IMR-90 (cell line): Measurements from ENCODE around the gene PSMD11. TPM values are rescaled to one million over a fixed set of nuclear protein-coding genes. Genes with fewer than 3 reads are reported as not detected.

Source experiments
- ATAC-seq: fragments of 200-7000 bp; cut with Tn5 transposase; 2 replicates; pipeline ENCODE4 v1.9.1; 2020; ENCODE audit warnings: low read depth, mild to moderate bottlenecking, moderate library complexity
- BruUV-seq: library from RNA; stranded (reverse); fragments of 400-500 nt; replicated peaks from 2 replicates; lab custom pipeline; 2021; lab: Mats Ljungman, UMichigan
- CTCF ChIA-PET: fragments of 300-600 bp; formaldehyde crosslinking; extraction: SDS; loops from one replicate; lab custom pipeline; 2021; ENCODE audit warnings: antibody characterized with exemption; lab: Yijun Ruan, JAX
- POLR2A ChIA-PET: fragments of 300-600 bp; sonication (Branson Sonifier 250); formaldehyde crosslinking; loops from one replicate; lab custom pipeline; 2022; ENCODE audit warnings: antibody characterized with exemption; ENCODE audit not compliant: unreplicated experiment; lab: Charles Lee
- DNase-seq: peaks from one replicate; pipeline ENCODE4 v3.0.0; 2013
- H2AFZ ChIP-seq: replicated peaks from 2 replicates; pipeline ENCODE3; 2013; ENCODE audit warnings: low read length, mild to moderate bottlenecking; ENCODE audit not compliant: poor library complexity
- H2AK5ac ChIP-seq: 2 replicates; pipeline ENCODE4 v1.6.1; 2013; ENCODE audit warnings: low read depth, low read length, inconsistent platforms
- H2AK9ac ChIP-seq: replicated peaks from 2 replicates; pipeline ENCODE3; 2013; ENCODE audit warnings: mild to moderate bottlenecking, low read depth, low read length, moderate library complexity; ENCODE audit not compliant: poor library complexity
- H2BK120ac ChIP-seq: 2 replicates; pipeline ENCODE4 v1.6.1; 2013; ENCODE audit warnings: low read depth, low read length, inconsistent platforms
- H2BK15ac ChIP-seq: 3 replicates; pipeline ENCODE4 v1.6.1; 2013; ENCODE audit warnings: low read depth, low read length, inconsistent platforms
- H2BK20ac ChIP-seq: 2 replicates; pipeline ENCODE4 v1.6.1; 2013; ENCODE audit warnings: low read depth, mild to moderate bottlenecking, inconsistent platforms, low read length, moderate library complexity
- H2BK5ac ChIP-seq: 2 replicates; pipeline ENCODE4 v1.6.1; 2013; ENCODE audit warnings: mild to moderate bottlenecking, low read depth, low read length, inconsistent platforms; ENCODE audit not compliant: poor library complexity, severe bottlenecking
- H3K14ac ChIP-seq: replicated peaks from 2 replicates; pipeline ENCODE4 v1.6.1; 2013; ENCODE audit warnings: low read depth, low read length, inconsistent platforms
- H3K18ac ChIP-seq: 2 replicates; pipeline ENCODE4 v1.6.1; 2013; ENCODE audit warnings: low read depth, low read length, control low read depth
- H3K23ac ChIP-seq: 2 replicates; pipeline ENCODE4 v1.6.1; 2013; ENCODE audit warnings: low read depth, low read length, inconsistent platforms
- H3K27ac ChIP-seq: 2 replicates; pipeline ENCODE4 v1.5.1; 2013; ENCODE audit warnings: mild to moderate bottlenecking, control low read depth, low read length; ENCODE audit not compliant: insufficient read depth
- H3K27me3 ChIP-seq: 2 replicates; pipeline ENCODE4 v1.6.1; 2013; ENCODE audit warnings: low read length; ENCODE audit not compliant: control insufficient read depth, insufficient read depth
- H3K36me3 ChIP-seq: 2 replicates; pipeline ENCODE4 v1.6.1; 2013; ENCODE audit warnings: low read length, mixed read lengths; ENCODE audit not compliant: control insufficient read depth, insufficient read depth
- H3K4ac ChIP-seq: 2 replicates; pipeline ENCODE4 v1.6.1; 2013; ENCODE audit warnings: low read depth, low read length, inconsistent platforms
- H3K4me1 ChIP-seq: 2 replicates; pipeline ENCODE4 v1.6.1; 2013; ENCODE audit warnings: low read length, mixed read lengths; ENCODE audit not compliant: control insufficient read depth, insufficient read depth
- H3K4me2 ChIP-seq: 2 replicates; pipeline ENCODE4 v1.6.1; 2013; ENCODE audit warnings: low read depth, mild to moderate bottlenecking, control low read depth, low read length, moderate library complexity
- H3K4me3 ChIP-seq: 2 replicates; pipeline ENCODE4 v1.5.1; 2013; ENCODE audit warnings: low read depth, mild to moderate bottlenecking, control low read depth, low read length, moderate library complexity; ENCODE audit not compliant: insufficient read depth
- H3K56ac ChIP-seq: 2 replicates; pipeline ENCODE4 v1.6.1; 2013; ENCODE audit warnings: low read length, inconsistent platforms; ENCODE audit not compliant: insufficient read depth; ENCODE audit errors: extremely low read depth
- H3K79me1 ChIP-seq, 2 experiments: 2 replicates each; pipeline ENCODE4 v1.6.1; 2013; ENCODE audit warnings: low read length in 2 of 2, inconsistent platforms in 1 of 2, low read depth in 1 of 2
- H3K9ac ChIP-seq: 2 replicates; pipeline ENCODE4 v1.6.1; 2013; ENCODE audit warnings: low read depth, low read length, control low read depth
- H3K9me1 ChIP-seq: 2 replicates; pipeline ENCODE4 v1.6.1; 2013; ENCODE audit warnings: low read length, inconsistent platforms; ENCODE audit not compliant: insufficient read depth
- H3K9me3 ChIP-seq: 2 replicates; pipeline ENCODE4 v1.6.1; 2013; ENCODE audit warnings: low read length; ENCODE audit not compliant: control insufficient read depth, insufficient read depth
- H4K20me1 ChIP-seq: 2 replicates; pipeline ENCODE4 v1.6.1; 2013; ENCODE audit warnings: low read length, inconsistent platforms; ENCODE audit not compliant: insufficient read depth
- H4K5ac ChIP-seq: 2 replicates; pipeline ENCODE4 v1.6.1; 2013; ENCODE audit warnings: mild to moderate bottlenecking, low read depth, low read length, control low read depth
- H4K8ac ChIP-seq, 2 experiments: 2 replicates each; pipeline ENCODE4 v1.6.1; 2013; ENCODE audit warnings: low read depth in 2 of 2, low read length in 2 of 2, control low read depth in 1 of 2, inconsistent platforms in 1 of 2
- H4K91ac ChIP-seq: 2 replicates; pipeline ENCODE4 v1.6.1; 2013; ENCODE audit warnings: low read depth, low read length, inconsistent platforms; ENCODE audit not compliant: insufficient read depth
- CEBPB ChIP-seq: IDR thresholded peaks from 2 replicates; pipeline ENCODE4 v1.6.1; 2012; ENCODE audit warnings: low read depth, low read length, improper control_type of control experiment
- CHD1 ChIP-seq: IDR thresholded peaks from 2 replicates; pipeline ENCODE4 v1.6.1; 2012; ENCODE audit warnings: low read depth, low read length, improper control_type of control experiment
- FOS ChIP-seq: fragments of 150-350 bp; IDR thresholded peaks from 2 replicates; pipeline ENCODE4 v1.6.1; 2016; ENCODE audit warnings: low read depth, low read length
- MAFK ChIP-seq: IDR thresholded peaks from 2 replicates; pipeline ENCODE4 v1.6.1; 2012; ENCODE audit warnings: low read depth, low read length, improper control_type of control experiment
- MAZ ChIP-seq: IDR thresholded peaks from 2 replicates; pipeline ENCODE4 v1.6.1; 2012; ENCODE audit warnings: low read depth, mild to moderate bottlenecking, low read length, improper control_type of control experiment, moderate library complexity, borderline replicate concordance
- MXI1 ChIP-seq: IDR thresholded peaks from 2 replicates; pipeline ENCODE4 v1.6.1; 2012; ENCODE audit warnings: low read depth, mild to moderate bottlenecking, low read length, moderate library complexity, borderline replicate concordance
- POLR2A ChIP-seq: IDR thresholded peaks from 2 replicates; pipeline ENCODE4 v1.6.1; 2012; ENCODE audit warnings: mild to moderate bottlenecking, low read depth, low read length
- RAD21 ChIP-seq: IDR thresholded peaks from 2 replicates; pipeline ENCODE4 v1.6.1; 2012; ENCODE audit warnings: low read length, improper control_type of control experiment
- RCOR1 ChIP-seq: IDR thresholded peaks from 2 replicates; pipeline ENCODE4 v1.6.1; 2012; ENCODE audit warnings: mild to moderate bottlenecking, low read length, improper control_type of control experiment; ENCODE audit not compliant: insufficient replicate concordance
- RFX5 ChIP-seq: IDR thresholded peaks from 2 replicates; pipeline ENCODE4 v1.8.0; 2012; ENCODE audit warnings: low read depth, mild to moderate bottlenecking, low read length, moderate library complexity
- SMC3 ChIP-seq: fragments of 150-350 bp; IDR thresholded peaks from 2 replicates; pipeline ENCODE4 v1.6.1; 2016; ENCODE audit warnings: low read depth, mild to moderate bottlenecking, antibody characterized with exemption, low read length, moderate library complexity
- WGBS, 2 experiments: methylation state at CpG; one replicate each; pipeline versions ENCODE4 v1.1.5 to v1.1.7; 2013; ENCODE audit warnings: missing lambda C conversion rate in 2 of 2; ENCODE audit not compliant: insufficient read length in 1 of 2; ENCODE audit errors: extremely low coverage in 2 of 2; 5-methylcytosine and 5-hydroxymethylcytosine counted together
- dilution Hi-C: fragments of 300-500 bp; cut with HindIII; formaldehyde crosslinking; loops from one replicate; pipeline ENCODE4 v1.14.3; 2018; ENCODE audit warnings: low sequenced_read_pairs; ENCODE audit not compliant: unreplicated experiment
- in situ Hi-C: fragments of 300-500 bp; cut with MboI; formaldehyde crosslinking; loops from 3 replicates; pipeline ENCODE4 v1.14.3; 2019; ENCODE audit warnings: low sequenced_read_pairs, inconsistent platforms, mixed read lengths
- intact Hi-C: fragments of 100-400 bp; cut with micrococcal nuclease; formaldehyde crosslinking; loops from 2 replicates; pipeline ENCODE4 v1.10.0; 2022
- polyA plus RNA-seq, 3 experiments: library from polyadenylated mRNA; depleted of rRNA; stranded (reverse); fragments of >200 nt; gene quantifications; 2 replicates each; pipeline ENCODE4 v1.2.3, GENCODE V29; 2012; ENCODE audit warnings: low replicate concordance in 1 of 3
- total RNA-seq: library from RNA; depleted of rRNA; stranded (reverse); fragments of >200 nt; gene quantifications from 2 replicates; pipeline ENCODE4 v1.2.3, GENCODE V29; 2012
- TF ChIP-seq, protein P1 (sequence below): conservative IDR thresholded peaks from 2 replicates; pipeline ENCODE4 v1.5.1; 2012; ENCODE audit warnings: mild to moderate bottlenecking, low read depth, low read length, improper control_type of control experiment
- TF ChIP-seq, protein P2 (sequence below): fragments of 150-350 bp; IDR thresholded peaks from 2 replicates; pipeline ENCODE4 v1.6.1; 2016; ENCODE audit warnings: low read depth, mild to moderate bottlenecking, low read length, moderate library complexity, borderline replicate concordance
- TF ChIP-seq, protein P3 (sequence below): fragments of 150-350 bp; IDR thresholded peaks from 2 replicates; pipeline ENCODE4 v1.6.1; 2017; ENCODE audit warnings: mild to moderate bottlenecking, antibody characterized with exemption, low read length, low read depth

The PSMD11 gene
- total and polyA plus RNA-seq, 2 of the 4 experiments (the other 2 are of a cell fraction): 64.7 to 85.9 TPM

DNA sequence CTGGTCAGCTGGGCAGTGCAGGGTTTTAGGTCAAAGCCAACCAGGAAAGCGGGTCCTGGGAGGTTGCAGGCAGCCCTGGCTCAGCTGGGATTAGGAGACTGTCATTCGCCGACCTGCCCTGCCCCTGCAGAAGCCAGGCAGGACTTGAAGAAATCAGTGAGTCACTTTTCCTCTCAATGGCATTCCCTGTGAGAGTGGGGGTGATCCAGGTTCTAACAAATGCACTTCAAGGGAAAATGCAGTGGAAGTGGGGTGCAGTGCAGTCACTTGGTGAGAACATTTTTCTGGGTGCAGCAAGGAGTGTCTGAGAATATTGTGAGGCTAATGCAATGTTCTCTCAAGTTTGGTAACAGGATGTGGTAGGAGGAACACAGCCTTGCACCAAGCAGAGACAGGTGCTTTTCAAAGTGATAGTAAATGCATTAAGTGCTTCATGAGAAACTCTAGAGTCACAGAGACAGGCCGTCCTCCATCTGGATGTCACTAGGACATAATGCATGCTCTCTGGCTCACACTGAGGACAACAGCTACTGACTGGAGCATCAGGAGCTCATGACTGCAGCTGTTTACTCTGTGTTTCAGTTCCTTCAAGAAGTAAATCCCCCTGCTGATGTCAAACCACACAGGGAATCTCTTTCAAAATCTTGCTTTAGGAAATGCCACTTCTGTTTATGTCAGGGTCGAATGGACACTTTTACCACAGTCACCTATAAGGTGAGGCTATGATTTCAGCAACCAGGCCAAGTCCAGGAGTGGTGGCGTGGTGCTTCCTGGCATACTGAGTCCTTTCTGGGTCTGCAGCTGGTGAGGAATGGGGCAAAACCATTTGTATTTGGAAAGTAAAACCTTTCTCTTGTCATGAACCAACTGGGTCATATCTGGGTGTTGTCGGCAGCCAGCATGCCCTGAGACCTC is 59.2 kb downstream of the PSMD11 start:
- Histone ChIP-seq H3K23ac (no peak overlapping the region), H4K20me1 (no peaks in the 10 kb centered on the region), H3K9ac (no peak overlapping the region), H3K4me2 (no peak overlapping the region), H2BK5ac (no peak overlapping the region), H3K4me1 (peaks cover 16% of the 10 kb centered on the region), H2BK20ac (no peak overlapping the region), H4K5ac (no peak overlapping the region), H2AK9ac (peak overlapping the region; percentile 20), H4K8ac (no peak overlapping the region), H3K18ac (no peak overlapping the region), H3K27me3 (peaks cover 6% of the 10 kb centered on the region; the same call in 1 of the 2 replicates), H3K9me1 (peaks cover 7% of the 10 kb centered on the region; the same call in 1 of the 2 replicates), H3K14ac (no peak overlapping the region), H4K91ac (peak overlapping the region; percentile 33; the same call in 1 of the 2 replicates), H3K56ac (no peak overlapping the region), H2AK5ac (no peak overlapping the region), H3K36me3 (no peaks in the 10 kb centered on the region), H3K4me3 (no peak overlapping the region), H3K27ac (no peak overlapping the region), H2AFZ (peak overlapping the region; percentile 40), H3K4ac (0 out of 2 replicates have a peak overlapping the region, but pooled peaks have one; percentile 40), H2BK15ac (no peak overlapping the region), H3K9me3 (no peaks in the 10 kb centered on the region), H3K79me1 (no peaks in the 10 kb centered on the region), H2BK120ac (0 out of 2 replicates have a peak overlapping the region, but pooled peaks have one; percentile 30)
- dilution Hi-C loops (no loop called here), in situ Hi-C loops (no loop called here), intact Hi-C loops (no loop called here)
- DNase-seq: no peak
- ChIA-PET POLR2A (no interaction called here), CTCF (no interaction called here)
- BruUV-seq: no TSS peak
- peak; percentile 25; the same call in 1 of the 2 replicates for ATAC-seq
- WGBS, 2 experiments: 60% methylated on average over 1 of the region's 7 CpGs; no CpG with 5 or more reads in 1 of the 2 experiments
- TF ChIP-seq MAZ (no peak), POLR2A (no peak), RFX5 (no peak), CHD1 (no peak), MAFK (no peak), MXI1 (no peak), FOS (no peak), RAD21 (no peak), SMC3 (no peak), CEBPB (no peak), RCOR1 (no peak)
- TF ChIP-seq, protein P1, sequence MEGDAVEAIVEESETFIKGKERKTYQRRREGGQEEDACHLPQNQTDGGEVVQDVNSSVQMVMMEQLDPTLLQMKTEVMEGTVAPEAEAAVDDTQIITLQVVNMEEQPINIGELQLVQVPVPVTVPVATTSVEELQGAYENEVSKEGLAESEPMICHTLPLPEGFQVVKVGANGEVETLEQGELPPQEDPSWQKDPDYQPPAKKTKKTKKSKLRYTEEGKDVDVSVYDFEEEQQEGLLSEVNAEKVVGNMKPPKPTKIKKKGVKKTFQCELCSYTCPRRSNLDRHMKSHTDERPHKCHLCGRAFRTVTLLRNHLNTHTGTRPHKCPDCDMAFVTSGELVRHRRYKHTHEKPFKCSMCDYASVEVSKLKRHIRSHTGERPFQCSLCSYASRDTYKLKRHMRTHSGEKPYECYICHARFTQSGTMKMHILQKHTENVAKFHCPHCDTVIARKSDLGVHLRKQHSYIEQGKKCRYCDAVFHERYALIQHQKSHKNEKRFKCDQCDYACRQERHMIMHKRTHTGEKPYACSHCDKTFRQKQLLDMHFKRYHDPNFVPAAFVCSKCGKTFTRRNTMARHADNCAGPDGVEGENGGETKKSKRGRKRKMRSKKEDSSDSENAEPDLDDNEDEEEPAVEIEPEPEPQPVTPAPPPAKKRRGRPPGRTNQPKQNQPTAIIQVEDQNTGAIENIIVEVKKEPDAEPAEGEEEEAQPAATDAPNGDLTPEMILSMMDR: no peak
- TF ChIP-seq, protein P2, sequence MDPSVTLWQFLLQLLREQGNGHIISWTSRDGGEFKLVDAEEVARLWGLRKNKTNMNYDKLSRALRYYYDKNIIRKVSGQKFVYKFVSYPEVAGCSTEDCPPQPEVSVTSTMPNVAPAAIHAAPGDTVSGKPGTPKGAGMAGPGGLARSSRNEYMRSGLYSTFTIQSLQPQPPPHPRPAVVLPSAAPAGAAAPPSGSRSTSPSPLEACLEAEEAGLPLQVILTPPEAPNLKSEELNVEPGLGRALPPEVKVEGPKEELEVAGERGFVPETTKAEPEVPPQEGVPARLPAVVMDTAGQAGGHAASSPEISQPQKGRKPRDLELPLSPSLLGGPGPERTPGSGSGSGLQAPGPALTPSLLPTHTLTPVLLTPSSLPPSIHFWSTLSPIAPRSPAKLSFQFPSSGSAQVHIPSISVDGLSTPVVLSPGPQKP: no peak
- TF ChIP-seq, protein P3, sequence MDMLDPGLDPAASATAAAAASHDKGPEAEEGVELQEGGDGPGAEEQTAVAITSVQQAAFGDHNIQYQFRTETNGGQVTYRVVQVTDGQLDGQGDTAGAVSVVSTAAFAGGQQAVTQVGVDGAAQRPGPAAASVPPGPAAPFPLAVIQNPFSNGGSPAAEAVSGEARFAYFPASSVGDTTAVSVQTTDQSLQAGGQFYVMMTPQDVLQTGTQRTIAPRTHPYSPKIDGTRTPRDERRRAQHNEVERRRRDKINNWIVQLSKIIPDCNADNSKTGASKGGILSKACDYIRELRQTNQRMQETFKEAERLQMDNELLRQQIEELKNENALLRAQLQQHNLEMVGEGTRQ: no peak
